Kidney (tissue), 14 donors: ENCODE data around the gene MN1. TPM values are rescaled to one million over a fixed set of nuclear protein-coding genes. Genes with fewer than 3 reads are reported as not detected.
A peak's percentile ranks its signal among the peaks of the same experiment; 100 is the strongest.

Experiments
- DNase-seq, 5 donors: peaks; one replicate each; pipeline ENCODE4 v3.0.0-alpha.2; 2013 to 2020
- FAIRE-seq: peaks from 2 replicates; lab custom pipeline; 2012; peaks lifted over from hg19 to GRCh38; lab: Jason Lieb, UNC
- H3K27ac ChIP-seq, 2 donors: one replicate each; pipeline ENCODE4 v1.7.0; 2013; ENCODE audit warnings: low read depth in 2 of 2, low read length in 2 of 2, inconsistent platforms in 1 of 2
- H3K27me3 ChIP-seq: one replicate; pipeline ENCODE4 v1.7.1; 2013; ENCODE audit warnings: low read length, inconsistent platforms; ENCODE audit not compliant: control insufficient read depth, insufficient read depth
- H3K36me3 ChIP-seq, 3 donors: one replicate each; pipeline versions ENCODE4 v1.7.0 to v1.7.1; 2013; ENCODE audit warnings: low read length in 3 of 3, control low read depth in 1 of 3, inconsistent platforms in 1 of 3; ENCODE audit not compliant: insufficient read depth in 3 of 3, control insufficient read depth in 2 of 3
- H3K4me1 ChIP-seq, 3 donors: one replicate each; pipeline versions ENCODE4 v1.7.0 to v1.7.1; 2013; ENCODE audit warnings: low read length in 3 of 3, inconsistent platforms in 1 of 3, low read depth in 1 of 3; ENCODE audit not compliant: control insufficient read depth in 2 of 3, insufficient read depth in 2 of 3
- H3K4me3 ChIP-seq, 3 donors: one replicate each; pipeline versions ENCODE4 v1.7.0 to v1.8.1; 2013; ENCODE audit warnings: low read length in 3 of 3, control low read depth in 1 of 3, inconsistent platforms in 1 of 3
- H3K9ac ChIP-seq, 3 donors: one replicate each; pipeline versions ENCODE4 v1.7.0 to v1.7.1; 2013; ENCODE audit warnings: low read length in 3 of 3, control low read depth in 1 of 3, inconsistent platforms in 1 of 3
- H3K9me3 ChIP-seq, 3 donors: one replicate each; pipeline versions ENCODE4 v1.7.0 to v1.7.1; 2013; ENCODE audit warnings: low read length in 3 of 3, control low read depth in 1 of 3, inconsistent platforms in 1 of 3; ENCODE audit not compliant: control insufficient read depth in 2 of 3, insufficient read depth in 1 of 3
- intact Hi-C: fragments of 100-400 bp; cut with DNase I; formaldehyde crosslinking; loops from one replicate; pipeline ENCODE4 v1.11.1; 2022
- polyA plus RNA-seq: library from polyadenylated mRNA; stranded (reverse); fragments of 350-450 nt; fragmentation: Illumina TruSeq; extraction: RNeasy Lipid Tissue Mini Kit (QIAGEN cat#74804); gene quantifications from one replicate; pipeline ENCODE4 v1.2.3, GENCODE V29; 2014; ENCODE audit warnings: low read depth, low replicate concordance; ENCODE audit not compliant: insufficient read depth
- total RNA-seq: library from RNA; stranded (reverse); fragmentation: NEBNext Ultra II Directional; extraction: Animal tissue kit (Norgen Biotek cat#: 25700); gene quantifications from one replicate; pipeline ENCODE4 v1.2.1, GENCODE V29; 2021
- TF ChIP-seq, protein P1 (sequence below): IDR thresholded peaks from 3 replicates; pipeline ENCODE4 v1.5.1; 2012; ENCODE audit warnings: mild to moderate bottlenecking, moderate library complexity, borderline replicate concordance; ENCODE audit not compliant: insufficient read depth; ENCODE audit errors: extremely low read depth
- donor health status: control.
- donor health status: control.
- donor health status: control.
- donor health status: control.
- donor health status: control.
- donor health status: DM: yes; HTN: yes; CAD: no.
- donor health status: Normal renal cell carcinoma (clear cell type).

MN1 gene
- total and polyA plus RNA-seq, 2 donors from 2014 or later = 0.92 to 3.2 TPM

DNA sequence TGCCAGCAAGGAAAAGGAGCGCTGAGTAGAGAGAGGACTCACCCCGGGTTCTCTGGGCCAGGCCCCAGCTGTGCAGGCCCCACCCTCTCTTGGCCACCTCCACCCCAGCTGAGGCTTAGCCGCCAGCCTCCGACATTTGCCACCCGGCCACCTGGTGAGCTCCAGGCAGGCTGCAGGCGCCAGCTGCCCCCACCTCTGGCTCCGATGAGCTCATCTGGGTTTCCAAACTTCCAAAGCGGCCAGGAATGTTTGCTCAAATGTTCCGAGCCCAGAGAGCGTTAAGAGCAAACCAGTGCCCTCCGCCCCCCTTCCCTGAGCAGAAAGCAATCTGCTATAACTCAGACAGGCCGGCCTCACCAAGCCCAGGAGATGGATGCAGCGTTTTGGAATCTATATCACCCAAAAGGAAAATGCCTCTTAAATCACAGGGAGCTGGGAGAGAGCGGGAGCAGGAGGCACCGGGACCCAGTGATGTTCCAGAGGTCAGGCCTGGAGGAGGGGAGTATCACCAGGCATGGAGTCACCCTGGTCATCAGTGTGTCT lies 9.1 kb upstream of the MN1 start:
- H3K36me3 ChIP-seq = no peaks in the 10 kb centered on the region
- DNase-seq = peak; percentile 66 to 84 (median 76)
- H3K9me3 ChIP-seq = no peaks in the 10 kb centered on the region
- no peak overlapping the region for H3K4me3 ChIP-seq
- intact Hi-C loops = no loop called here
- H3K9ac ChIP-seq = no peak overlapping the region
- no peaks in the 10 kb centered on the region for H3K4me1 ChIP-seq
- TF ChIP-seq, protein P1, sequence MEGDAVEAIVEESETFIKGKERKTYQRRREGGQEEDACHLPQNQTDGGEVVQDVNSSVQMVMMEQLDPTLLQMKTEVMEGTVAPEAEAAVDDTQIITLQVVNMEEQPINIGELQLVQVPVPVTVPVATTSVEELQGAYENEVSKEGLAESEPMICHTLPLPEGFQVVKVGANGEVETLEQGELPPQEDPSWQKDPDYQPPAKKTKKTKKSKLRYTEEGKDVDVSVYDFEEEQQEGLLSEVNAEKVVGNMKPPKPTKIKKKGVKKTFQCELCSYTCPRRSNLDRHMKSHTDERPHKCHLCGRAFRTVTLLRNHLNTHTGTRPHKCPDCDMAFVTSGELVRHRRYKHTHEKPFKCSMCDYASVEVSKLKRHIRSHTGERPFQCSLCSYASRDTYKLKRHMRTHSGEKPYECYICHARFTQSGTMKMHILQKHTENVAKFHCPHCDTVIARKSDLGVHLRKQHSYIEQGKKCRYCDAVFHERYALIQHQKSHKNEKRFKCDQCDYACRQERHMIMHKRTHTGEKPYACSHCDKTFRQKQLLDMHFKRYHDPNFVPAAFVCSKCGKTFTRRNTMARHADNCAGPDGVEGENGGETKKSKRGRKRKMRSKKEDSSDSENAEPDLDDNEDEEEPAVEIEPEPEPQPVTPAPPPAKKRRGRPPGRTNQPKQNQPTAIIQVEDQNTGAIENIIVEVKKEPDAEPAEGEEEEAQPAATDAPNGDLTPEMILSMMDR = no peak
- H3K27ac ChIP-seq = no peak overlapping the region
- FAIRE-seq = no peak
- H3K27me3 ChIP-seq = no peaks in the 10 kb centered on the region

DNA sequence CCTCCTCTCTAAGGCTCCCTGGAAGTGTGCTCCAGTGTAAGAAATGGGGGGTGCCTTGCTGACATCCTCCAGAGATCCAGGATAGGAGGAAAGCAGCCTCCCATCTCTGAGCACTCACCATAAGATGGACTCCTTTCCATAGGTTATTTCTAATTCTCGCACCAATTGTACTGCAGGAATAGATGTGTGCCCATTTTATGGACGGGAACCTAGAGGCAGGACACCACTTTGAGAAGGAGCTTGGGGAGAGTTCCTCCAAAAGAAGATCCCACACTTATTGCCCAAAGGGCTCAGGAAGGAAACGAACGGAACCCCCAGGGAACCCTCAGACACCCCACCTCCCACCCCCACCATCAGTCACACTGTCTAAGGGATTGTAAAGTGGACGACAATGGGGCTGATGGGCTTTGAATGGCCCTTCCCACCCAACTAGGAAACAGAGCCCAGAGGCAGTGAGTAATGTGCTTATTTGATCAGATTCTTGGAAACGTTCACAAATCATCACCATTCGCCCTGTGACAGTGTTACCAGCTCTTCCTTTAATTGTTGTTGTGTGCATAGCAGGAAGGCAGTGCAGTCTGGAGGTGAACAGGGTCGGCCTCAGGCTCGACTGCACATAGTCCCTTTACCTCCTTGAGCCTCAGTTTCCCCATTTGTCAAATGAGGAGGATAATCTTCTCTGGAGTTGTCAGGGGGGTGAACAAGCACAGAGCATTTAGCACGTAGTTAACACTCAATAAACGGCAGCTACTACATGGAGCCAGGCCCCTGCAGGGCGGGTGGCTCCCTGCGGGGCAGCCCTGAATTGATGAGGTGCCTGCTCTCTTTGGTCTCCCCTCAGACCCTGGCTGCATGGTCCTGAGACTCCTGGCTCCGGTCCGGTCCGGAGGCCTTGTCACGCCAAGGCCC lies 8.4 kb upstream of the MN1 start:
- Histone ChIP-seq H3K27ac (no peak overlapping the region), H3K27me3 (no peaks in the 10 kb centered on the region), H3K4me1 (no peaks in the 10 kb centered on the region), H3K9me3 (no peaks in the 10 kb centered on the region), H3K36me3 (no peaks in the 10 kb centered on the region), H3K4me3 (no peak overlapping the region), H3K9ac (no peak overlapping the region)
- TF ChIP-seq, protein P1 = no peak
- FAIRE-seq = no peak
- DNase-seq = peak in 1 of 5 donors; percentile 10
- intact Hi-C loops = no loop called here

DNA sequence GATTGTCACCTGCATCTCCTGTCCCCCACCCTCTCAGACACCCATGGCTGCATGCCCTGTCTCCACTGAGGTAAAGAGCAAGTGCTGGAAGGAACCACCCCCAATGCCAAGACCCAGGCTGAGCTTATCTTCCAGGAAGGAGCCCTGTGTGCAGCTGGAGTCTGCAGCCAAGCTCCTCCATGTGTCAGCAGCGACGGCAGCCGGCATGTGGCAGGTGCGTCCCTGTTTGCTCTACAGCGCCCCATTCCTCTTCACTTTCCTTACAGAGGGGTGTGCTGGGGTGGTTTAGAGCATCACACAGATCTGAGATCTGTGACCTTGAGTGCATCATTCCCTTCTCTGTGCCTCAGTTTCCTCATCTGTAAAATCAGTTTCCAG lies 7.7 kb upstream of the MN1 start:
- H3K4me3 ChIP-seq = no peak overlapping the region
- H3K27me3 ChIP-seq = no peaks in the 10 kb centered on the region
- H3K4me1 ChIP-seq = no peaks in the 10 kb centered on the region
- FAIRE-seq (no peak), DNase-seq (peak in 2 of 5 donors; percentile 20 to 37)
- H3K9ac ChIP-seq = no peak overlapping the region
- H3K9me3 ChIP-seq = no peaks in the 10 kb centered on the region
- TF ChIP-seq, protein P1 = no peak
- no peak overlapping the region for H3K27ac ChIP-seq
- no peaks in the 10 kb centered on the region for H3K36me3 ChIP-seq
- intact Hi-C loops = no loop called here
